Fibroblast of upper back skin (primary cell): ENCODE measurements around the gene PARP3.
"Not testable (repeated sequence)": the region's sequence is repeated elsewhere in the genome, so short reads cannot be mapped to it uniquely, and the experiment has no call there.

Experiments used
- DNase-seq: peaks from one replicate; pipeline ENCODE4 v3.0.0-alpha.2; 2013

PARP3 gene

GRCh38 chr3:51986010-51986947 lies 44.1 kb downstream of the PARP3 start:
- no peak for DNase-seq

- DNase-seq, result no peak
Measured at GRCh38 chr3:51987568-51987967, 45.4 kb downstream of the PARP3 start.

GRCh38 chr3:51988286-51989146 lies 46.4 kb downstream of the PARP3 start:
- DNase-seq, result no peak

- not testable (repeated sequence) for DNase-seq
Measured at GRCh38 chr3:51990501-51990971, 48.4 kb downstream of the PARP3 start.

GRCh38 chr3:51992017-51992682 lies 50.0 kb downstream of the PARP3 start:
- DNase-seq, result no peak

GRCh38 chr3:51993657-51994056 lies 51.5 kb downstream of the PARP3 start:
- DNase-seq, result not testable (repeated sequence)

GRCh38 chr3:51994530-51994929 lies 52.4 kb downstream of the PARP3 start:
- no peak for DNase-seq

- DNase-seq, result peak; percentile 95
Measured at GRCh38 chr3:51995346-51996163, 53.4 kb downstream of the PARP3 start, which contains the start of gene RPL29. Gene RPL29 (minus strand): TSS chr3:51995895. CDS start chr3:51995461, 434 bp downstream.

- DNase-seq, result no peak
Measured at GRCh38 chr3:51997172-51997571, 55.0 kb downstream of the PARP3 start.

- no peak for DNase-seq
Measured at GRCh38 chr3:51997935-51998596, 55.9 kb downstream of the PARP3 start.
